ENCODE data around the gene STARD5.
"Not testable (repeated sequence)": the region's sequence is repeated elsewhere in the genome, so short reads cannot be mapped to it uniquely, and the experiment has no call there.

The STARD5 gene, protein sequence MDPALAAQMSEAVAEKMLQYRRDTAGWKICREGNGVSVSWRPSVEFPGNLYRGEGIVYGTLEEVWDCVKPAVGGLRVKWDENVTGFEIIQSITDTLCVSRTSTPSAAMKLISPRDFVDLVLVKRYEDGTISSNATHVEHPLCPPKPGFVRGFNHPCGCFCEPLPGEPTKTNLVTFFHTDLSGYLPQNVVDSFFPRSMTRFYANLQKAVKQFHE

DNA sequence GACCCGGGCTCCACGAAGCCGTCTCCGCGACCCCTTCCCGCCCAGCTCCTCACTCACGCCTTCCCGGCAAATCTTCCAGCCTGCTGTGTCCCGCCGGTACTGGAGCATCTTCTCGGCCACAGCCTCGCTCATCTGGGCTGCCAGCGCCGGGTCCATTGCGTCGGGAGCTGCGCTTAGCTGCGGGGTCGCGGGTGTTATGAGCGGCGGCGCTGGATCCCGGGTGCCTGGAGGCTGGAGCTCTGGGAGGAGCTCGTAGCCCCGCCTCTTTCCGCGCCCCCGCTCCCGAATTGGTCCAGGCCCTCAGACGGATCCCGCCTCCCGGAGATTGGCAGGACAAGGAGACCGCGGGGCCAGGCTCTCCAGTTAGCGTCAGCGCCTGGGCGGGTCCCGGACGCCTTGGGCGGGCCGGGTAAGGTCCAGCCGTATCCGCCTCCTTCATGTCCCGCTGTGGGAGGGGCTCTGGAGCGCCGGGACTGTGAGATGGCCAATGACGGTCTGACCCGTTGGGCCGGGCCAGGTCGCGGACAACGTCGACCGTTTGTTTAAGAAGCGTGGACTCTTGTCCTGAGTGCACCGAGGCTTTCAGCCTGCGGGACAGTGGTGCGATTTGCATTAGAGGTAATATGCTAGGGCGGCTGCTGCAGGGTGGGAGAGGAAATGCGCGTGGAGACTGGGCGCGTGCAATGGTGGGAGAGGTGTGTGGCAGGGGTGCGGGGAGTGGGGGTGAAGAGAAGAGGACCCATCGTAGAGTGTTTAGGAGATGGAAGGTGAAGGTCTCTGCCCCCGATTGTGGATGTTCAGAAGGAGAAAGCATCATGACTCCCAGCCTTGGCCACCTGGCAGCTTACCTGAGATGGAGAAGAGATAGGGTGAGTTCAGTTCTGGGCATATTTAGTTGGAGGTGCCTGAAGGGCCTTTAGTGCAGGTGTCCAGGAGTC, at the start of gene STARD5:
STARD5 (minus strand) TSS at position 198 of the 938 bp plus-strand sequence; CDS start at position 156, 42 bp downstream.
- ATAC-seq (peak; percentile 100), DNase-seq (peak; percentile 99)

DNA sequence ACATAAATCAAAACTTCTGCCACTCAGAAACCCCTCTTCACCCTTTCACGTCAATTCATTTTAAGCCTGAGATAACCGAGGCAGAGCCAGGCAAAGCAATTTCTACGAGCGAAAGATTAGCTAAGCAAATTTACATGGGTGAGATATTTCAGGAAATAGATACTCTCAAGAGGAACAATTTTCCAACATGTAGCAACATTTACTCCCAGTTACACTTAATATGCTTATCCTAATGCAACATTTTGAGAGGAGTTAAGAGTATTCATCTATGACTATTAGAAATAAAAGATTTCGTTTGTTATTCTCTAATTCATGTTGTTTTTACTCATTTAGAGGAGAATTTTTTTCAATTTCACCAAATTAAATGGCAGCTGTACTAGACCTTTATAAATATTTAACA, 49.2 kb upstream of the STARD5 start:
- ATAC-seq (no peak), DNase-seq (no peak)

DNA sequence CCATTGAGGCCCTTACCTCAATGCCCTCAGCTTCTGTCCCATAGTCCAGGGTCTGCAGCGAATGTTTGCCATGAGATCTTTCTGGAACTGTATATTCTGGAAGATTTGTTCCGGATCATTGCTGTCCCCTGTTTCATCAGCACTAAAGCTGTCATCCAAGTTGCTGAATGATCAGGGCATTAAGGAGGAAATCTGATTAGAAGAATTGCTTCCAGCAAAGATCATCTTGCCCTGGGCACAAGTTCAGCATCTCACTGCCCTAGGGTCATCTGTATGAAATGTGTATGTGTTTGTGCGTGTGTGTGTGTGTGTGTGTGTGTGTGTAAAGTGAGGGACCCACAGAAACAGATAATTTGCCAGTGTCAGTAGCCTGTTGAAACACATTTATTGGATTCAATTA, 48.6 kb upstream of the STARD5 start:
- no peak for DNase-seq
- ATAC-seq, result no peak

DNA sequence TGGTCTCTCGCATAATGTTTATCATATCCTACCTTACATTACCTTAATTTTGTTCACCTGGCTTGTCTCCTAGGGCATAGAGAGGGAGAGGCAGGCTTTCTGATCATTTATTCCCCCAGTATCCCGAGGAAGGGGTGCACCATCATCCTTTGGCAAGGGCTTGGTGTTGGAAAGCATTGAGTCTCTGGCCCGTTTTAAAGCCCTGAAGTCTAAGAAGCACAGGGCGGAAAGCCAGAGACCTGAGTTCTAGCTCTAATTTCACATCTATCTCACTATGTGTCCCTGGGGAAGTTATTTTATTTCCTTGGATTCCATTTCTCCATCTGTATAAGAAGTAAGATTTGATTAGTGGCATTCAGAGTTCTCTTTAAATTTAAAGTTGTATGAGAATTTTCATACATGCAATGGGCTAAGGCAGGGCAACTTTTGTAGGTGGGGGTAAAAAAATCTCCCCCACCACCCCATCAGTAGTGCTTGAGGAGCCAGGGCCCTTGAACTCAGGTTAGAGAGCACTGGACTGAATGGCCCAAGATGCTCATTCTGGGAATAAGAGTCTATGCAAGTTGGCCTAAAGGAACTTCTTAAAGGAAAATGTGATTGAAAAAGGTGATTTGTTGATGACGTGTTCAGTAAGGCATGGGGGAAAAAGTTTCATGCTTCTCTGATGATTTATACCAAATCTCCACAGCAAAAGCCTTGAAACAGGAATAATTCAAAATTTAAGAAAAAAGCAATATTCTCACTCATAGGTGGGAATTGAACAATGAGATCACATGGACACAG, 40.0 kb upstream of the STARD5 start:
- ATAC-seq (no peak), DNase-seq (no peak)

DNA sequence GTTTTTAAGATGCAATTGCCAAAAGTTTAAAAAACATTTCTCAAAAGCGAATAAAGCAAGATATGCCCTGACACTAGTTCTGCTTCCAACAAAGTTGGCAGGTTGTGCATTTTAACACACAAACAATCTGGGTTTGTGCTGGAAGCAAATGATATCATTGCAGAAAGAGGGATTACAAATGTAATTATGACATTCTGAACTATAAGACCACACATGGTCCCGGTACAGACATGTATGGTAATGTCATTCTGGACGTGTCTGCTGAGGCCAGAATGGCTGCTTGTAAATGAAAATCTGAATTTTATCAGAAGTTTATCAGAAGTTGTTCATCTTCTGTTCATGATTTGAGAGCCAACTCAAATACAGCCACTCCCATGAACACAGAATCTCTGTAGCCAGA, 39.3 kb upstream of the STARD5 start:
- ATAC-seq (no peak), DNase-seq (no peak)

DNA sequence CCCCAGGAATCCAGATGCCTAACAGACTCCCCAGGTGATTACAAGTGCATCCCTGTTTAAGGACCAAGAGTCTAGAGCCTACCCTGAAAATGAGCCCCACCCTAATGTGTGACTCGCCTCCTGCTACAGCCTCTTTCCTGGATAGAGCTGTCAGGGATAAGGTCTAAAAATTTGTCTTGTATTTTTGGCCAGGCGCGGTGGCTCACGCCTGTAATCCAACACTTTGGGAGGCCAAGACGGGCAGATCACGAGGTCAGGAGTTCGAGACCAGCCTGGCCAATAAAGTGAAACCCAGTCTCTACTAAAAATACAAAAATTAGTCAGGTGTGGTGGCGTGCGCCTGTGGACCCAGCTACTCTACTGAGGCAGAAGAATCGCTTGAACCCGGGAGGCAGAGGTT, 38.8 kb upstream of the STARD5 start:
- ATAC-seq (no peak), DNase-seq (no peak)

DNA sequence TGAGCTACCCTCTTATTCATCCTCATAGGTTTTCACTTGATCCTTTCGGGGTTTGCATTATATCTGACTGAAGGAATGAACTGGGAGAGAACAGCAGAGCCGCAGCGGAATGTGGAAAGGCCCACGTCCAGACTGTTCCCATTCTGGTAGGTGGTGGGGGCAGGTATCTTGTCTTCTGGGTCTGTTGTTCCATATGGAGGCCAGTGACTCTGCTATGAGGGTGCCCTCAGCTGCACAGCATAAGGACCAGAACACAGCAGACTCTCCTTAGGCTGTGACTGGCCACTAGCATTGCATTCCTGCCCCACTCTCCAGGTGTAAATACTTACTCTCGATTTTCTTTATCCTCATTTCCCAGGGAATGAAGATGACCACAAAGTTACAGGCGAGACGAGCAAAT, 38.0 kb upstream of the STARD5 start:
- DNase-seq (no peak), ATAC-seq (no peak)

DNA sequence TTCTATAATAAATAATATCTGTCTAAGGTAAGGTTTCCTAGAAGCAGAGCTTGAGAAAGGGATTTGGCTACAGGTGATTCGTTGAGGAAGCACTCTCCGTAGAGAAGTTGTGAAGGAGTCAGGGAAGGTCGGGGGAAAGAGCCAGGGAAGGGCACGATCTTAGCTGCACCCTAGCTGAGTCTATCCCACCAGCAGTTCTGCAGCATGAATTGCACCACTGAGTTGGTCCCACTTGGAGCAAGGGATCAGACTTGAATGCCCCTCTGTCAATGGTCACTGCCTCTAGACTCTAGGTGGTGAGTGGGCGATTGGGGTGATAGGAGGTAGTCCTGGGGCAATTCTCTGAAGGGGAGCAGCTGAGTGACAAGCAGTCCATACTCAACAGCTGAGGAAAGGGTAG, 36.5 kb upstream of the STARD5 start:
- no peak for ATAC-seq
- no peak for DNase-seq

DNA sequence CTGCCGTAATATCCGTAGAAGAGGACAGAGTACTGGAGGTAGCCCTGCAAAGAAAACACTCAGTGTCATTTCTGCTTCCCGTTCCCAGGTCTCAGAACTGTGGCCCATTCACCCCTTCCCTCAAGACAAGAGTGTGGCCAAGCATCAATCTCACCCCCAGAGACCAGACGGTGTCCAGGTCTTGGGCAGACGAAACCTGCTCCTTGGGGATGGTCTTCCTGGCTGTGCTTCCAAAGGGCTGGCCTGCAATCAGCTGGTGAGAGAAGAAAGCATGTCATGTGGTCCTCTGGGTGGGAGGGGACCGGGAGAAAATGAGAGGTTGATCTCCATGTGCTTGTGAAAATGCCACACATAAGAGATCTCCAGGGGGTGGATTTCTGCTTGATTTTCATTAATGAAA, 34.3 kb upstream of the STARD5 start:
- no peak for DNase-seq
- no peak for ATAC-seq

DNA sequence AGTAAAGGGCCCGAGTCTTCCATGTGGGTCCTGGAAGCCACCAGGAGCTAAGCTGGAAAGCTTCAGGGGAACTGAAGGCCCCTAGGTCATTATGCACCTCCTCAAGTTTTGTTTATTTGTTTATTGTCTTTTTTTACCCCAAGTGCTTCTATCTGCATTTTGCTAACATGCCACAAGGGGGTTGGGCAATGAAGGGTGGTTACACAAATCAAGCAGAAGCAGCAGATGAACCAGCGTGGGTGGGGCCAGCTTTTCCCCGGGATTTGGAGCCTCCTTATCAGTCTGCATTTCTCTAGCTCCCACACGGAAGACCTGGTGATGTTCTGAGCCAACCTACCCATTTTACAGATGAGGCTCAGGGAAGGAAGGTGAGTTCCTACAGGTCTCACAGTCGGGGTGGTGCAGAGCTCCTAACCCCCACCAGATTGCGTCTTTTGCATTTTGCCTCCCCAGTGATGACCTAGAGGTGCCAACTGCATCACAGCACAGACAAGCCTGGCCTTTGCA, 33.3 kb upstream of the STARD5 start:
- no peak for ATAC-seq

DNA sequence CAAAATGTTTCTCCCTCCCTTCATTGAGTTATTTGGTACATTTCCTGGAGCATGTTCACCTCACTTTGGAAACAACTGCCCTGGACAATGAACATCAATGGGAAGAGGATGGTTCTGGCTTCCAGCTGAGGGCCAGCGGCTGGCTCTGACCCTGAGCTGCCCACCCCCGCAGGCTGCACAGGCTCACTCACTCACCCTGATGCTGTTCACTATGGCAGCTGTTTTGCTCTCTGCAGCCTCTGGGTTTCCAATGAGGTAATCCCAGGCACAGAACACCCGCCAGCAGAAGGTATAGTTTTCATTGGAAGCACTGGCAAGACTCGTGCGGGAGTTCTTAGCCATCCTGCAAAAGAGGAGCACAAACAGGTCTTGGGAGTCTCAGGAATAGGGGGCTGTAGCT, 32.3 kb upstream of the STARD5 start:
- ATAC-seq (no peak), DNase-seq (no peak)

More for the DNA sequence above, 33.3 kb upstream of the STARD5 start:
- DNase-seq, result no peak

DNA sequence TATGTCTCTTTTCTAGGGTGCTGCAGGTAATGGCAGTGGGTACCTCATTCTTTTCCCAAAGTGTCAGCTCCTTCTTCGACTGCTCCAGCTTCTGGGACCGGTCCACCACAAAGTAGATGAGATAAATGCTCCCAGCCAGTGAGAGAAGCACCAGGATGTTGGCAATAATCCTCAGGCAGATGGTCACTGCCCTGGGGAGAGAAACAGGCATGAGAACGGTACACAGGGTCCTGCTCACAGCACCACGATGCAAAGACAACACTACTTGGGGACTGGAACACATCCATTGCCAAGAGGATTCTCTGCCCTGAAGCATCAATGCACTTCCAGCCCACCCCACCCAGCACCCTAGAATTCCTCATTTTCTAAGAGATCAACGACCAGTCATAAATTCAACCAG, 27.7 kb upstream of the STARD5 start:
- DNase-seq (no peak), ATAC-seq (no peak)

DNA sequence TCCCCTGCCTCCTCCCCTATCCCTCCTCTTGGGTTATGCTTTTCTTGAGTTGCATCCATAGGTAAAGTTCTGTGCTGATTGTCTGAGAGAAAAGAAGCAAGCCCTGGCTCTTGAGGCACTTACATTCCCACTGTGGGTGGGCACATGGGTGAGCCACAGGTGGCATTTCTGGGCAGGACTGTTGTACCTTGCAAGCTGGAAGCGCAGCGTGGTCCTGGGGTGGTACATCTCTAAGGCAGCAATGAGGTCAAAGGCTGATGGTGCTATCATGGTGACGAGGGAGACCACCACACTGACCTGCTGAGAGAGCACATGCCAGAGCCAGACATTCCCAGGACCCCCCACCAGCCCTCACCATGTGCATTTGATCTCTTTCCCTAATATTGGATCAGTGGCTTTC, 25.3 kb upstream of the STARD5 start:
- no peak for DNase-seq
- ATAC-seq, result no peak

DNA sequence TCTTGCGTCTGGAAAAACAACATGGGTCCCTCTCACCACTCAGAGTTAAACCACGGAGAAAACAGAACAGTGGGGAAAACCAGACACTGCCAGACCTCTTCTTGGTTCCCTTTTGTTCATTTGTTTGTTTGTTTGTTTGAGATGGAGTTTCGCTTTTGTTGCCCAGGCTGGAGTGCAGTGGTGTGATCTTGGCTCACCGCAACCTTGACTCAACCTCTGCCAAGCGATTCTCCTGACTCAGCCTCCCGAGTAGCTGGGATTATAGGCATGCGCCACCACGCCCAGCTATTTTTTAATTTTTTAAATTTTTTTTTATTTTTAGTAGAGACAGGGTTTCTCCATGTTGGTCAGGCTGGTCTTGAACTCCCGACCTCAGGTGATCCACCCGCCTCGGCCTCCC, 24.8 kb upstream of the STARD5 start:
- DNase-seq, ATAC-seq: not testable (repeated sequence)

DNA sequence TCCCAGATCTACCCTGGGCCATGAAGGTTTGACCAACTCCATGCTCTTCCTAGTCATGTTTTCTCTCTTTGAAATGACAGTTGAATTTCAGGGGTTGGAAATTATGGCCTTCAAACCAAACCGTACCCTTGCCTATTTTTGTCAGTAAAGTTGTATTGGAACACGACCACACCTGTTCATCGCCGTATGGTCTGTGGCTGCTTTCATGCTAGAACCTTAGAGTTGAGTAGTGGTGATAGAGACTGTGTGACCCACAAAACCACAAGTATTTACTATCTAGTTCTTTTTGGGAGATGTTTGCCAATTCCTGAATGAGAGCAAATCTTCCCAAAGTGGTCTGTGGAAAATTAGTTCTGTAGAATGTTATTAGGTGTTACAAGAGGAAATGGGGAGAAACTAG, 24.0 kb upstream of the STARD5 start:
- ATAC-seq (no peak), DNase-seq (no peak)

DNA sequence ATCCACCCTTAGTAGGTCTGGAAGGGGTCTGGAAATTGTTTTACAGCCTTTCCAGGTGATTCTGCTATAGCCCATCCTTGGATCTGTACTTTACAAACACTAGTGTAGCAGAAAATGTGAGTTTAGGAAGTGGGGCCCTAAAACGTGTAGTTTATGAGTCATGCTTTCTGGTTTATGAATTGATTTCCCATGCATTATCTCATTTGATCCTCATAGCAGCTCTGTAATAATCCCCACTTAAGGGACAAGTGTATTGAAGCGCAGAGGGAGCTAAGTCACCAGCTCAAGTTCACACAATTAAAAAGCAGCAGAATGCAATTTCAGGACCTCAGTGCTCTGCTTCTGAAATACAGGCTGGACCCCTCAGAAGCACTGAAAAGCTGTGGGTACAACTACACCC, 22.7 kb upstream of the STARD5 start:
- DNase-seq, result no peak
- ATAC-seq, result peak; percentile 36

DNA sequence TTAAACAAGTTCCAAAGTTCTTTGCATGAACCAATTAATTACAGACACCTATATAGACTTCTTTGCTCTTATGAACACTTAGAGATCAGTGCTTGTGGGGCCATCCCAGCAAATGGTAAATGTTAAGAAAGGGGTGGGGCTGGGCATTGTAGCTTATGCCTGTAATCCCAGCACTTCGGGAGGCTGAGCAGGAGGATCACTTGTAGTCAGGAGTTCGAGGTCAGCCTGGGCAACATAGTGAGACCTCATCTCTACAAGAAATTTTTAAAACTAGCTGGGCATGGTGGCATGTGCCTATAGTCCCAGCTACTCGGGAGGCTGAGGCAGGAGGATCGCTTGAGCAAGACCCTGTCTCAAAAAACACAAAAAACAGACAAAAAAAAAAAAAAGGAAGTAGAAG, 19.4 kb upstream of the STARD5 start:
- DNase-seq (no peak), ATAC-seq (no peak)

DNA sequence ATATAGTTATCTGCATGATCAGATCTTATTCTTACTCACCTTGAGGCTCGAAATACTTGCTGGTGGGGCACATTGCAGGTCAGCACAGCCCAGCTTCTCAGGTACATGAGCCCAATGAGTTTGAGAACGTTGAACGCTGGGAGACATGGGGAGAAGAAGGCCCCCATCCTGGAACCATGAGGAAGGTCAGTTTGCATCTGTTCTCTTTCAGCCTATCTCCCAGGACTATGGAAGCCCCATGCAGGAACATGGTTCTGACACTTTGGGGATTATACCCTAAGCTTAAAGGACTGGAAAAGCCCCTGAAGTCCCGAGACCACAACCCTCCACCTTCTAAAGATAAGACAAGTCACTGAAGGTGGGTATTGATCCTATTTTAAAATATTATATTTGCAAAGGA, 17.4 kb upstream of the STARD5 start:
- ATAC-seq, result no peak
- DNase-seq, result no peak

DNA sequence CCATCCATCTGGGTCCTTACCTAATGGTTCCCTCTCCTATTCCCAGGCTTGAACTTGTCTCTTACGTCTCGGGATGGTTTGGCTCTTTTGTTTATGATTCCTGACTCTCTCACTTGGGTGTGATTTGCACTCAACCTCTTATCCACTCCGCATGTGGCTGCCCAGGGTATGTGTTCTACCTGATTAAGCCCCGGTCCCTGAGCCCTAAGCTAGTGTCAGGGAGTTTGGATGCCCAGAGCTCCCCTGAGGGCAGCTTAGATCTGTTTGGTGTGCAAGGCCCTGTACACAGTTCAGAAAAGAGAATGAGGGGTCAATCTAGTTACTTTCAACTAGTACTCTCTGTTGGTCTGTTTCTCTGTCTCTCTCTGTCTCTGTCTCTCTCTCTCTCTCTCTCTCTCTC, 15.9 kb upstream of the STARD5 start:
- ATAC-seq (no peak), DNase-seq (no peak)

DNA sequence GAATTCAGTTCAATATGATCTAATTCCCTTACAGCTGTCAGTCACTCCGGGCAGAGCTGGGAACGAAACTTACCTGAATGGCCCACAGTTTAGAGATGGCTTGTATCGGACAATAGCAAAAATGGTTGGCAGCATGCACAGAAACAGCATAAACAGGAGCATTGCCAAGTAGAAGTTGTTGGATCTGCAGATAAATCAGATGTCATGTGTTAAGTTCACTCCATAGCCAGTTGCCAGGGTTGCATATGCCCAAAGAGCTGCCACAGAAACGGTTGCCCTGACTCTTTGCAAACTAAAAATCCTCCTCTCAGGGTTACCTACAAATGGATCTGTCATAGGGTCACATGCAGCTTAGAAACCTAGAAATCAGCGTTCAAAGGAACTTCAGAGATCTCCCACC, 15.4 kb upstream of the STARD5 start:
- DNase-seq, result no peak
- ATAC-seq, result no peak

DNA sequence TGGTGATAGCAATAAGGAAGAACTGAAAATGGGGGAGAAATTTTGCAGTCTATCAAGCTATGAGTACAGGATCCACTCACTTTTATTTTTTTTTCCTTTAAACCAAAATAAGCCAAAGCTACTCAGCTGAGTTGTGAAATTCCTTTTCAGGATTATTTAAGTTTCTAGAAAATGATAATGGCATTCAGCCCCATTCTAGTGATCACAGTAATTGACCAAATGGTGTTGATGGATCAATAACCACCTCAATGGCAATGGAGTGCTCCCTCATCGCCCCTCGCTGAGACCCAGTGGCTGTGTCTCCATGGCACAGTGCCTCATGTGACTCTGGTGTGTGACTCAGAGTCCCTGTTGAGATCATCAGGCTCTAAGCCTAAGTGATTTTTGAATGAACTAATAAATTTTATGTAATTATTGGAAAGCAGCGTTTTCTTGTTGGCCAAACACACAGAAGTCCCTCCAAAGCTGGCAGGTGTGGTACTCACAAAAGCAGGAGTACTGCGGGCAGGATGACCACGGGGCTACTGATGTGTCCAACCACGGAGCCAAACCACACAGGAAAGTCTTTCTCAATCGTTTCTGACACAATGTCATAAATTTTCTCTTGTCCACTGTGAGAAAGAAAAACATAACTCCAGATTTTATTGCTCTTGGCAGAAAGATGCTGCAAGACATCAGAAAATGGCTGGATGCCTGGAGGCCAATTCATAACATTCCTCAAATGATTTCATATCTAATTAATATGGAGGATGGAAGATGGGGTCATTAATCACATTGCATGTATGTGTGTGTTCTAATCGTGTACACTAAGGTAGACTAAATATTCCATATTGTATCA, 14.4 kb upstream of the STARD5 start:
- ATAC-seq (no peak), DNase-seq (no peak)

DNA sequence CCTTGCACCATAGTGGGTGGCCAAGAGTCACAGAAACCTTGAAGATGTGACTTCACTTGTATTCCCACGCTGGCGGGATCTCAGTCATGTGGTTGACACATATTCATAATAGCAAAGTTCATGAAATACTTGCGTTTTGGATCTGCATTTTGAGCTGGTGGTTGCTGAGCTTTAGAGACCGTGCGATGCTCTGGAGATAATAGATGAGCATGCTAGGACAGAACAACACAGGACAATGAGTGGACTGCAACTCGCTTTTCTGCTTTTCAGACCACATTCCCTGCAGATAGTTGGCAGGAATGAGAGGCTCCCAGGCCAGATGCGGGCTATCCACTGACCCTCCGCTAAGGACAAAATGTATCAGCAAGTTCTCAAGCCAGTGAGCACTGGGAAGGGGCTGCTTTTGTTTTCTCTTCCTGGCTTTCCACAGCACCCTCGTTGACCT, 13.8 kb upstream of the STARD5 start:
- ATAC-seq, result no peak
- DNase-seq, result no peak
